ENCODE results near the gene MMEL1. TPM values are rescaled to one million over a fixed set of nuclear protein-coding genes. Genes with fewer than 3 reads are reported as not detected.
"Not testable (repeated sequence)": the region's sequence is repeated elsewhere in the genome, so short reads cannot be mapped to it uniquely, and the experiment has no call there.

Gene MMEL1
- total RNA-seq, 1 donor from 2014 or later = not detected

- H3K4me1 Mint-ChIP-seq (ENCODE audit: unreplicated experiment) = no peaks in the 10 kb centered on the region
- peaks cover 4% of the 10 kb centered on the region for H3K9me3 Mint-ChIP-seq (ENCODE audit: unreplicated experiment)
- peaks cover 47% of the 10 kb centered on the region for H3K27me3 Mint-ChIP-seq (ENCODE audit: unreplicated experiment)
- DNase-seq (ENCODE audit: extremely low spot score, unreplicated experiment) = no peak
- TF ChIP-seq CTCF (IDR thresholded peaks at IDR 0.05) = no peak
- H3K4me3 Mint-ChIP-seq (ENCODE audit: unreplicated experiment) = no peak overlapping the region
- H3K36me3 Mint-ChIP-seq (ENCODE audit: unreplicated experiment) = no peaks in the 10 kb centered on the region
- H3K27ac Mint-ChIP-seq (ENCODE audit: unreplicated experiment) = no peak overlapping the region
Measured at GRCh38 chr1:2629627-2630497, 3.0 kb downstream of the MMEL1 start.

GRCh38 chr1:2628933-2629626 lies 3.7 kb downstream of the MMEL1 start:
- no peak for TF ChIP-seq CTCF (IDR thresholded peaks at IDR 0.05)
- DNase-seq (ENCODE audit: extremely low spot score, unreplicated experiment) = no peak
- H3K36me3 Mint-ChIP-seq (ENCODE audit: unreplicated experiment) = no peaks in the 10 kb centered on the region
- H3K9me3 Mint-ChIP-seq (ENCODE audit: unreplicated experiment) = peaks cover 4% of the 10 kb centered on the region
- H3K27me3 Mint-ChIP-seq (ENCODE audit: unreplicated experiment) = peaks cover 51% of the 10 kb centered on the region
- H3K4me3 Mint-ChIP-seq (ENCODE audit: unreplicated experiment) = no peak overlapping the region
- no peaks in the 10 kb centered on the region for H3K4me1 Mint-ChIP-seq (ENCODE audit: unreplicated experiment)
- H3K27ac Mint-ChIP-seq (ENCODE audit: unreplicated experiment) = no peak overlapping the region

- Mint-ChIP-seq H3K27me3 (ENCODE audit: unreplicated experiment) (peaks cover 51% of the 10 kb centered on the region), H3K4me3 (ENCODE audit: unreplicated experiment) (no peak overlapping the region), H3K36me3 (ENCODE audit: unreplicated experiment) (no peaks in the 10 kb centered on the region), H3K4me1 (ENCODE audit: unreplicated experiment) (no peaks in the 10 kb centered on the region), H3K9me3 (ENCODE audit: unreplicated experiment) (peaks cover 4% of the 10 kb centered on the region), H3K27ac (ENCODE audit: unreplicated experiment) (no peak overlapping the region)
- DNase-seq (ENCODE audit: extremely low spot score, unreplicated experiment) = no peak
- TF ChIP-seq CTCF (IDR thresholded peaks at IDR 0.05) = no peak
Measured at GRCh38 chr1:2628191-2628932, 4.5 kb downstream of the MMEL1 start.

- Mint-ChIP-seq H3K4me1 (ENCODE audit: unreplicated experiment) (no peaks in the 10 kb centered on the region), H3K4me3 (ENCODE audit: unreplicated experiment) (no peak overlapping the region), H3K9me3 (ENCODE audit: unreplicated experiment) (peaks cover 4% of the 10 kb centered on the region), H3K27ac (ENCODE audit: unreplicated experiment) (no peak overlapping the region), H3K36me3 (ENCODE audit: unreplicated experiment) (no peaks in the 10 kb centered on the region), H3K27me3 (ENCODE audit: unreplicated experiment) (peaks cover 51% of the 10 kb centered on the region)
- no peak for DNase-seq (ENCODE audit: extremely low spot score, unreplicated experiment)
- TF ChIP-seq CTCF (IDR thresholded peaks at IDR 0.05) = no peak
Measured at GRCh38 chr1:2627746-2628145, 5.1 kb downstream of the MMEL1 start.

- not testable (repeated sequence) for H3K4me1 Mint-ChIP-seq (ENCODE audit: unreplicated experiment); DNase-seq (ENCODE audit: extremely low spot score, unreplicated experiment); H3K4me3 Mint-ChIP-seq (ENCODE audit: unreplicated experiment); H3K27ac Mint-ChIP-seq (ENCODE audit: unreplicated experiment); H3K9me3 Mint-ChIP-seq (ENCODE audit: unreplicated experiment); H3K36me3 Mint-ChIP-seq (ENCODE audit: unreplicated experiment)
- peaks cover 46% of the 10 kb centered on the region for H3K27me3 Mint-ChIP-seq (ENCODE audit: unreplicated experiment)
Measured at GRCh38 chr1:2625748-2626147, 7.1 kb downstream of the MMEL1 start.

All from osteocyte (in vitro differentiated cells).